Ammon's horn (tissue), 1 donor: ENCODE measurements around the gene XPO6.

Source experiments
- DNase-seq: peaks from one replicate; pipeline ENCODE4 v3.0.0-alpha.2; 2016; ENCODE audit warnings: low spot score

The XPO6 gene

DNA sequence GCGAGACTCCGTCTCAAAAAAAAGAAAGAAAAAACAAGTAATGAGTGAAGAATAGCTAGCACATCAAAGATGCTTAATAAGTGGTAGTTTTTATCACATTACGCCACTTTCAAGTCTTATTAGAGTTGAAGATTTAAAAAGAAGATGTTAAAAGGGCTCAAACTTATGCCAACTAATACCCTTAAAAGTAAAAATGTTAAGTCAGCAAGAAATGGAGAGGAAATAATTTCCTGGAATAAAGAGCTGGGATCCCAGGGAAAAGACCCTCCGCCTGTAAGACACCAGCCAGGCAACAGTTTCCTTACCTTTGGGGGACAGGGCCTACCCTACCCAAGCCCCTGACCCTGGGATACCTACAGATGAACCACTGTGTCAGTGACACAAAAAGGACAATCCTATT lies 3.6 kb downstream of the XPO6 start:
- no peak for DNase-seq

GRCh38 chr16:28207399-28207798 lies 4.4 kb downstream of the XPO6 start:
- no peak for DNase-seq

- no peak for DNase-seq
Observed at GRCh38 chr16:28205974-28206373, 5.8 kb downstream of the XPO6 start.

DNA sequence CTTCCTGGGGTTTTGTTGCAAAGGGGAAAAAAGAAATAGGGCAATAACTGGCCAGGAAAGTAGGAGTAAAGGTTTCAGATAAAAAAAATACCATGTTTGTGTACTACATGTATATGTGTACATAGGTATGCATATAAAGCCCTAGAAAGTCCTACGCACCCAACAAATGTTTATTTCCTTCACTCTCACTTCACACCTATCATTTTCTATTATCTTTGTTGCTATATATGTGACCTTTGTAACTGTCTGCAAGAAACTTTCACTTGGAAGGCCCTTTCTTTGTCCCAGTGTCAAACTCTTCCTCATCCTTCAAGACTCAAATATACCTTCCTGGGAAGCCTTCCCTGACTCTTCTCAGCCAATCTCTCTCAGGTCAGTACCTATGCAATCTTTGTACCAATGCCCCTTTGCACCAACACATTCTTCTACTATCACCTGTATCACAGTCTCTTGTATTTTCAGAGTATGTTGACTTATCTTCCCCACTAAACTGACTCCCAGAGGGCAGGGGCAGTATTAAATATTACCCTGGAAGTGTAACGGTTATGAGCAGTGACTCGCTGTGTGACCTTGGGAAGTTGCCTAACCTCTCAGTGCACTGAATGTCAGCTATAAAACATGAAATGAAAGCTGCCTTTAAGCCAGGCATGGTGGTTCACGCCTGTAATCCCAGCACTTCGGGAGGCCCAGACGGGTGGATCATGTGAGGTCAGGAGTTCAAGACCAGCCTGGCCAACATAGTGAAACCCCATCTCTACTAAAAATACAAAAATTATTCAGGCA lies 6.5 kb downstream of the XPO6 start:
- no peak for DNase-seq

GRCh38 chr16:28204622-28205021 lies 7.1 kb downstream of the XPO6 start:
- no peak for DNase-seq

DNA sequence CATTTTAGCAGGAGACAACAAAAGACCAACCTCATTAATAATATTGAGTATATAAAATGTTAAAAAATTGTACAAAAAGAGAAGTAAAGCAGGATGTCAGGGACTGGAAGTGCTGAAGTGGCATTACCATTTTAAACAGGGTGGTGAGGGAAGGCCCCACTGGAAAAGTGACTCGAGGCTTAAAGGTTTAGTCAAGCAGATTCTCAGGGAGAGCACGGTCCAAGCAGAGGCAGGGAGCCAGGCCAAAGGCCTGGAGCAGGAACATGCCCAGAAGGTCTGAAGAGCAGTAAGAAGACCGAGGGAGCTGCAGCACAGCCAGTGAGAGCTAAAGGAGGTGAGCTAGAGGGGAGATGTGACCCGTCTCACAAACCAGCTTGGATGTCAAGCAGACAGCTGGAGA lies 7.6 kb downstream of the XPO6 start:
- no peak for DNase-seq

- DNase-seq: no peak
Observed at GRCh38 chr16:28202147-28202746, 9.5 kb downstream of the XPO6 start.

DNA sequence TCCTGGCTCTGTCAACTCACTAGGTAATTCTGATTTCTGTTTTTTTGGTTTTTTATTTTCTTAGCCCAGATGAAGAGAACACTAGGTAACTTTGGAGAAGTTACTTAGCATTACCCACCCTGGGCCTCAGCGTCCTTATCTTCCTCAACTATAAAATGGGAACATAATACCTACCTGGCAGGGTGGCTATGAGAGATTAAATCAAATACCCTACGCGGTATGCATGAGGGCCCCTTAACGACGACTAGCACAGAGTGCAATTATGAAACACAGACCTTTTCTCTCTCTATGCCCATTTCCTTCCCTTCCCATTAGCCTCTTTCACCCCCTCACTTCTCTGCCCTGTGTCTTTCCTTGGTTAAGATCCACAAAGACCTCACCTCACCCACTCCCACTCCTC lies 11.1 kb downstream of the XPO6 start:
- DNase-seq: no peak

- no peak for DNase-seq
Observed at GRCh38 chr16:28196387-28196987, 15.3 kb downstream of the XPO6 start.

DNA sequence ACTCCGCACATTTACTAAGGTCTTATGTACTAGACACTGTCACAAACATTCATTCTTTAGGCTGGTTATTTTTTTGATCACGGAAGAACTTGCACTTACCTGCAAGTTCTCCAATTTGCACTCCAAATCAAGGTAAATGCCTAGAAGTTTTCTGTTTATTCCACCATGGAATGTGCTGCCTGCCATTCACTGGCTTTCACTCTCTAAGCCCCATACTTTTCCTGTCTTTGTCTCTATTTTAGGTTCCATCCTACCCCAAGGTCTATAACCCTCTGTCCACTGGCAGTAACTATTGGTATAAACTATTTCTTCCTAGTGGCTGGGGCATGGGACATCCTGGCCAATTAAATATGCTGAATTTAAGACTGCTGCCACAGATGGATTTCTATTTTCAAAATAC lies 15.9 kb downstream of the XPO6 start:
- no peak for DNase-seq

- no peak for DNase-seq
Observed at GRCh38 chr16:28193530-28194423, 18.0 kb downstream of the XPO6 start.

- DNase-seq: no peak
Observed at GRCh38 chr16:28192806-28193529, 18.8 kb downstream of the XPO6 start.

DNA sequence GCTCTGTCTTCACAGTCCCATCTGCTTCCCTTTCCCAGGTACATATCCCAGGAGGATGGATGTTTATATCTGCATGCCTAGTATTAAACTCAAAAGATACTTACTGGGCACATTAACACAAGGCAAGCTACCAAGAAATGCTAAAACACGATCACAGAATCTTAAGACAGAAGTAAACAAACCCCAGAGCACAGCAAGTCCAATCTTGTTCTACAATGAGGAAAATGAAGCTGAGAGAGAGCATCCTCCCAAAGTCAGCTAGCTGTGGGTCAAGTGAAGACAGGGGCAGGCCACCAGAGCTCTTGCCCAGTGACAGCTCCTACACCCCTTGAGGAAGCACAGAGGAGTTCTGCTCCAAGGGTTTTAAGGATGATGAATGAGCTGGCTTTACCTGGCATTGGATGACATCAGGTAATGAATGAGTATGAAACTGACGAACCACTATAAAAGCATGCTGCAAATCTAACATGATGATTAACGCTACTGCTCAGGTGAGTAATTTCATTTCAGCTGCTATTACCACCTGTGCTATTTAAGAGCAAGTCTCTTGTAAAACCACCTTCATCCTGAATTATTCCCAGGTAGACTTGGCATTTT lies 20.3 kb downstream of the XPO6 start:
- no peak for DNase-seq

- no peak for DNase-seq
Observed at GRCh38 chr16:28189245-28189644, 22.5 kb downstream of the XPO6 start.

DNA sequence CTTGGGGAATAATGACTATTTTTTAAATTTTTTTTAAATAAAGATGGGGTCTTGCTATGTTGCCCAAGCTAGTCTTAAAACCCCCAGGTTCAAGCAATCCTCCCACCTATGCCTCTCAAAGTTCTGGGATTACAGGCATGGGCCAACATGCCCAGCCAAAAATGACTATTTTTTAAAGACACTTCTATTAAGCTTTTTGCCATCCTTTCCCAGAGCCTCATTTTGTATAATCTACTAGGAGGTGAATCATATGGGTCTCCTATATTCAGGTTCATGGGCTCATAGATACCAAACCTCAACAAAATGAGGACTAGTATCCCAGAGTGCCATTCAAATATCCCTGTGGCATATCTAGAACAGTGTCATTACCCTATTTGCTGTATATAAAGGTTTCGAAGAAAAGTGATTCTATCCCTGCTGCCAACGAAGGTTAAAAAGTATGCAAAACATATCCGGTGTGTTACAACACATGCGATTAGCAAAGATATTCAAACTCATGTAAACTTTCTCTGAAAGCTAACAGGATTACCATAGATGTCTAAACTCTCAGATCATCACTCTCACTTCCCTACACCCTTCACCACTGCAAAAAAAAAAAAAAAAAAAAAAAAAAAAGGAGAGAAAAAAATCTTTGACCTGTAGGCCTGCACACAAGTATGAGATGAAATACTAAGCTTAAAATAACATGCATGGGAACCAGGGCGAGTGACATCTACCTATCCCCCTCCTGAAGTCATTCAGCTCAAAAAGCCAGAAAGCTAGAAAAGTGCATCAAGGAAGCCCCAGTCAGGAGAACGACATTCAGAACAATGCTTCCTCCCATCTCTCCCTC lies 23.5 kb downstream of the XPO6 start:
- DNase-seq: no peak

- DNase-seq: no peak
Observed at GRCh38 chr16:28187595-28188004, 24.2 kb downstream of the XPO6 start.

DNA sequence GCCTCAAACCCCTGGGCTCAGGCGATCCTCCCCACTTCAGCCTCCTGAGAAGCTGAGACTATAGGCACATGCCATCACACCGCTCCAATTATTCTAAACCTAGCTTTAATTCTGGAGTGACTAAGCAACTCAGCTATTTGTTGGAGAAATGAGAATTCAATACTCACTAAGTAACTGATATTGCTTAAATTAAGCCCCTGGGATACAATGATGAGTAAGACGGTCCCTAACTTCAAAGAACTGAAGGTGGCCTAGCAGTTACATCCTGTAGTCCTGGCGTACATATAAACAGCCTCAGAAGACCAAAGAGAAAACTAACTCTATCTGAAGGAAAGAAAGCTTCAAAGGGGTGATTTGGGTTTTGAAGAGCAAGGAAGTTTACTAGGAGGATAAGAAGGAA lies 25.0 kb downstream of the XPO6 start:
- DNase-seq: no peak

DNA sequence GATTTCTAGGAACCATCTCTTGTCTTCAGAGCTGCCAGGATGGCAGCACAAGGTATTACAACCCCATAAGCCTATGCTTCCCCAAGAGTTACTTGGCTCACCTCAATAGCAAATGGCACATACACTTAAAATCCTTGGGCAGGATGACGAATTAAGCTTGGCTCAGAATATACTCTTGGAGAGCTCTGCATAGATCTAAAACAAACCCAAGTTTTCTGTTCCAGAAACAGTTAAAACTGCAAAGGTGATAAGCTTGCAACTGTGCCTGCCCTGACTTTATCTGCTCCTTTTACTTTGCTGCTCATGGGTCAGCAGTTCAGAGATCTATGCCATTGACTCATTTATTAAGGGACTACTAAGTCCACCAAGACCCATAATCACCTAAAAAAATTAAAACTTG lies 26.1 kb downstream of the XPO6 start:
- no peak for DNase-seq

DNA sequence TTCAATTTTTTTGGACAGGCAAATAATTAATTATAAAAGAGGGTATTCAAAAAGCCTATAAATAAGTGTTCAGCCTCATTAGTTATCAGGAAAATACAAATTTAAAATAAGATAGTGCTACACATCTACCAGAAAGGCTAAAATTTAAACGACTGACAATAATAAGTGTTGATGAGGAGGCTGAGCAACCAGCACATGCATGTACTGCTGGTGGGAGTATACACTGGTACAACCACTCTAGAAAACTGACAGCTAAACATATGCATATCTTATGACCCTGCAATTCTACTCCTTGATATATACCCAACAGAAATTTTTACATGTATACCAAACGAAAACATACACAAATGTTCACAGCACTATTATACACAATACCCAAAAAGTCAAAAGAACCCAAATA lies 27.1 kb downstream of the XPO6 start:
- no peak for DNase-seq

- DNase-seq: no peak
Observed at GRCh38 chr16:28183930-28184329, 27.8 kb downstream of the XPO6 start.

- DNase-seq: no peak
Observed at GRCh38 chr16:28183484-28183883, 28.3 kb downstream of the XPO6 start.
